ENCODE measurements around the gene S100A1. TPM values are rescaled to one million over a fixed set of nuclear protein-coding genes. Genes with fewer than 3 reads are reported as not detected.
"Not testable (repeated sequence)": the region's sequence is repeated elsewhere in the genome, so short reads cannot be mapped to it uniquely, and the experiment has no call there.

S100A1 gene
- total RNA-seq, 1 donor from 2014 or later, result 0.58 TPM

- Mint-ChIP-seq H3K27ac (no peak overlapping the region), H3K4me3 (no peak overlapping the region), H3K27me3 (ENCODE audit: low read depth) (no peaks in the 10 kb centered on the region), H3K9me3 (no peaks in the 10 kb centered on the region), H3K4me1 (peaks cover 13% of the 10 kb centered on the region), H3K36me3 (no peaks in the 10 kb centered on the region)
- no peak for TF ChIP-seq CTCF (IDR thresholded peaks at IDR 0.05; ENCODE audit: unreplicated experiment)
- no peak for DNase-seq (ENCODE audit: low spot score in 2 of 2, unreplicated experiment in 2 of 2)
These were observed 43.2 kb upstream of the S100A1 start for GRCh38 chr1:153585006-153585405.

- H3K4me1 Mint-ChIP-seq, result peaks cover 13% of the 10 kb centered on the region
- no peaks in the 10 kb centered on the region for H3K27me3 Mint-ChIP-seq (ENCODE audit: low read depth)
- H3K27ac Mint-ChIP-seq, result no peak overlapping the region
- no peak for TF ChIP-seq CTCF (IDR thresholded peaks at IDR 0.05; ENCODE audit: unreplicated experiment)
- no peak overlapping the region for H3K4me3 Mint-ChIP-seq
- no peak for DNase-seq (ENCODE audit: low spot score in 2 of 2, unreplicated experiment in 2 of 2)
- H3K36me3 Mint-ChIP-seq, result no peaks in the 10 kb centered on the region
- no peaks in the 10 kb centered on the region for H3K9me3 Mint-ChIP-seq
These were observed 41.9 kb upstream of the S100A1 start for GRCh38 chr1:153586347-153586746.

DNA sequence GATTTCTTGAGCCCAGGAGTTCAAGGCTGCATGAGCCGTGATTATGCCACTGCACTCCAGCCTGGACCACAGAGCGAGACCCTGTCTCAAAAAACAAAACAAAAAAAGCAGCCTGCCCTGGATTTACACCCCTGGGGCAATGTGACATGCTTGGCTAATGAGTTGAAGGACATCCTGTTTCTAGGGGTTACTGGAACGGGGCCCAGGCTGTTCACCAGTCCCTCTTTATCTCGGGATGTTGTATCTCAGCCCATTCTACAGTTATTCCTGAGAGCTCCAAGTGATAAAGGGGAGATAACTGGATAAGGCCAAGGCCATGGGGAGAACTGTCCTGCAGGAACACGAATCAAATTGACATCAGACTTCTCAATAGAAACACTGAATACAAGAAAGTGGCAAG, 40.9 kb upstream of the S100A1 start:
- no peak for TF ChIP-seq CTCF (IDR thresholded peaks at IDR 0.05; ENCODE audit: unreplicated experiment)
- Mint-ChIP-seq H3K4me3 (no peak overlapping the region), H3K36me3 (no peaks in the 10 kb centered on the region), H3K4me1 (peaks cover 13% of the 10 kb centered on the region), H3K27me3 (ENCODE audit: low read depth) (no peaks in the 10 kb centered on the region), H3K27ac (no peak overlapping the region), H3K9me3 (no peaks in the 10 kb centered on the region)
- no peak for DNase-seq (ENCODE audit: low spot score in 2 of 2, unreplicated experiment in 2 of 2)

- not testable (repeated sequence) for H3K27ac Mint-ChIP-seq; DNase-seq (ENCODE audit: low spot score in 2 of 2, unreplicated experiment in 2 of 2); H3K36me3 Mint-ChIP-seq; H3K4me3 Mint-ChIP-seq; H3K9me3 Mint-ChIP-seq; H3K27me3 Mint-ChIP-seq (ENCODE audit: low read depth)
- H3K4me1 Mint-ChIP-seq, result peaks cover 16% of the 10 kb centered on the region
These were observed 40.2 kb upstream of the S100A1 start for GRCh38 chr1:153588033-153588432.

- DNase-seq (ENCODE audit: low spot score in 2 of 2, unreplicated experiment in 2 of 2), result no peak
- no peak for TF ChIP-seq CTCF (IDR thresholded peaks at IDR 0.05; ENCODE audit: unreplicated experiment)
- Mint-ChIP-seq H3K4me3 (no peak overlapping the region), H3K9me3 (no peaks in the 10 kb centered on the region), H3K36me3 (no peaks in the 10 kb centered on the region), H3K4me1 (peaks cover 16% of the 10 kb centered on the region), H3K27ac (no peak overlapping the region), H3K27me3 (ENCODE audit: low read depth) (no peaks in the 10 kb centered on the region)
These were observed 39.8 kb upstream of the S100A1 start for GRCh38 chr1:153588482-153588881.

GRCh38 chr1:153592748-153593147, 35.5 kb upstream of the S100A1 start:
- no peaks in the 10 kb centered on the region for H3K27me3 Mint-ChIP-seq (ENCODE audit: low read depth)
- no peak for DNase-seq (ENCODE audit: low spot score in 2 of 2, unreplicated experiment in 2 of 2)
- H3K9me3 Mint-ChIP-seq, result no peaks in the 10 kb centered on the region
- no peak overlapping the region for H3K27ac Mint-ChIP-seq
- no peak overlapping the region for H3K4me3 Mint-ChIP-seq
- no peak for TF ChIP-seq CTCF (IDR thresholded peaks at IDR 0.05; ENCODE audit: unreplicated experiment)
- peaks cover 3% of the 10 kb centered on the region for H3K4me1 Mint-ChIP-seq
- no peaks in the 10 kb centered on the region for H3K36me3 Mint-ChIP-seq
